Uterus (tissue), 4 donors: Measurements from ENCODE around the gene TRIM7. TPM values are rescaled to one million over a fixed set of nuclear protein-coding genes. Genes with fewer than 3 reads are reported as not detected.

ENCODE experiments used
- DNase-seq, 2 donors: peaks; one replicate each; pipeline ENCODE4 v3.0.0-alpha.2; 2019 to 2020
- H3K27ac ChIP-seq, 2 donors: fragments of 200-600 bp; sonication (generic); 1 replicate in 1 of 2; 2 replicates in 1 of 2; pipeline ENCODE4 v1.5.1; 2016 to 2018
- H3K27me3 ChIP-seq, 2 donors: fragments of 200-600 bp; sonication (generic); one replicate each; pipeline ENCODE4 v1.5.1; 2018 to 2019; ENCODE audit warnings: control low read depth in 1 of 2
- H3K36me3 ChIP-seq, 2 donors: fragments of 200-600 bp; sonication (generic); one replicate each; pipeline ENCODE4 v1.5.1; 2019; ENCODE audit warnings: control low read depth in 1 of 2
- H3K4me1 ChIP-seq, 2 donors: fragments of 200-600 bp; sonication (generic); one replicate each; pipeline ENCODE4 v1.5.1; 2018 to 2019; ENCODE audit warnings: control low read depth in 1 of 2
- H3K4me3 ChIP-seq, 2 donors: fragments of 200-600 bp; sonication (generic); 1 replicate in 1 of 2; 2 replicates in 1 of 2; pipeline ENCODE4 v1.5.1; 2018 to 2019; ENCODE audit warnings: mild to moderate bottlenecking in 1 of 2
- H3K9me3 ChIP-seq, 2 donors: fragments of 200-600 bp; sonication (generic); one replicate each; pipeline ENCODE4 v1.5.1; 2019; ENCODE audit warnings: control low read depth in 1 of 2
- POLR2A ChIP-seq, 2 donors: fragments of 450-650 bp; IDR thresholded peaks; one replicate each; pipeline ENCODE4 v1.6.1; 2016; ENCODE audit warnings: antibody characterized with exemption in 2 of 2, mild to moderate bottlenecking in 1 of 2, moderate library complexity in 1 of 2
- intact Hi-C: fragments of 100-400 bp; cut with DNase I; formaldehyde crosslinking; loops from one replicate; pipeline ENCODE4 v1.15.1; 2023; ENCODE audit warnings: low total_unique reads
- microRNA-seq: library from miRNA; unstranded; fragments of <30 nt; microRNA quantifications from one replicate; pipeline ENCODE4, GENCODE V29; 2016; ENCODE audit warnings: borderline microRNAs expressed, borderline replicate concordance
- small RNA-seq: library from RNA; depleted of rRNA; stranded (forward); fragments of <200 nt; gene quantifications from one replicate; pipeline ENCODE3, GENCODE V24; 2016
- total RNA-seq, 4 donors: library from RNA; depleted of rRNA in 3 of 4; stranded (reverse); fragments of >200 nt in 3 of 4; gene quantifications; one replicate each; pipeline versions ENCODE4 v1.1.0 to v1.2.4, GENCODE V29; 2014 to 2023
- TF ChIP-seq, protein P1 (sequence below), 4 experiments: fragments of 200-600 bp in 2 of 4; fragments of 450-650 bp in 2 of 4; sonication (generic) in 2 of 4; IDR thresholded peaks; one replicate each; pipeline ENCODE4 v1.5.1; 2016 to 2019; ENCODE audit warnings: antibody characterized with exemption in 4 of 4, mild to moderate bottlenecking in 2 of 4, moderate library complexity in 1 of 4
- donor health status: DM: yes; HTN: yes; CAD: no.

TRIM7 gene
- total RNA-seq, 4 donors from 2014 or later = 1.2 to 7.7 (median 1.6) TPM

- peaks cover 0 to 2% of the 10 kb centered on the region in 2 donors for H3K27me3 ChIP-seq
- no peaks in the 10 kb centered on the region for H3K4me1 ChIP-seq
- no peaks in the 10 kb centered on the region for H3K9me3 ChIP-seq
- no peak overlapping the region for H3K27ac ChIP-seq
- TF ChIP-seq, protein P1, sequence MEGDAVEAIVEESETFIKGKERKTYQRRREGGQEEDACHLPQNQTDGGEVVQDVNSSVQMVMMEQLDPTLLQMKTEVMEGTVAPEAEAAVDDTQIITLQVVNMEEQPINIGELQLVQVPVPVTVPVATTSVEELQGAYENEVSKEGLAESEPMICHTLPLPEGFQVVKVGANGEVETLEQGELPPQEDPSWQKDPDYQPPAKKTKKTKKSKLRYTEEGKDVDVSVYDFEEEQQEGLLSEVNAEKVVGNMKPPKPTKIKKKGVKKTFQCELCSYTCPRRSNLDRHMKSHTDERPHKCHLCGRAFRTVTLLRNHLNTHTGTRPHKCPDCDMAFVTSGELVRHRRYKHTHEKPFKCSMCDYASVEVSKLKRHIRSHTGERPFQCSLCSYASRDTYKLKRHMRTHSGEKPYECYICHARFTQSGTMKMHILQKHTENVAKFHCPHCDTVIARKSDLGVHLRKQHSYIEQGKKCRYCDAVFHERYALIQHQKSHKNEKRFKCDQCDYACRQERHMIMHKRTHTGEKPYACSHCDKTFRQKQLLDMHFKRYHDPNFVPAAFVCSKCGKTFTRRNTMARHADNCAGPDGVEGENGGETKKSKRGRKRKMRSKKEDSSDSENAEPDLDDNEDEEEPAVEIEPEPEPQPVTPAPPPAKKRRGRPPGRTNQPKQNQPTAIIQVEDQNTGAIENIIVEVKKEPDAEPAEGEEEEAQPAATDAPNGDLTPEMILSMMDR (IDR thresholded peaks at IDR 0.05) = no peak
- TF ChIP-seq POLR2A (IDR thresholded peaks at IDR 0.05) = no peak
- no peak for DNase-seq
- H3K36me3 ChIP-seq = no peaks in the 10 kb centered on the region
- intact Hi-C loops = no loop called here
- H3K4me3 ChIP-seq = no peak overlapping the region
Observed at GRCh38 chr5:181145133-181145532, 59.9 kb downstream of the TRIM7 start.

Small RNA genes lying within 50 kb of the gene (microRNA-seq; reads per million reads assigned to microRNA genes)
- not detected for gene MIR4638

Small RNA genes lying within 50 kb of the gene (small RNA-seq; reads per million reads assigned to genes)
- gene MIR4638 (not detected), gene SNORD95 (not detected), gene SNORD96A (not detected)

Other genes with a start within 250 kb of the TRIM7 start
- not detected for gene BTNL3, start 216.3 kb downstream of the TRIM7 start, total RNA-seq
- gene BTNL9, start 164.9 kb downstream of the TRIM7 start, total RNA-seq = 10 to 100 TPM in 3 of 4 donors, 1 to 10 TPM in 1; 9.0 to 36.9 (median 18.9) TPM
- gene OR2V1, start 74.0 kb downstream of the TRIM7 start, total RNA-seq = not detected
- gene OR2V2, start 57.6 kb downstream of the TRIM7 start, total RNA-seq = not detected
- gene TRIM41, start 18.1 kb upstream of the TRIM7 start, total RNA-seq = 10 to 100 TPM in 2 of 4 donors, 1 to 10 TPM in 2; 4.7 to 18.8 (median 12.2) TPM
- 1,000 to 10,000 TPM; 1,656 to 5,035 (median 2,557) TPM for gene RACK1, start 38.7 kb upstream of the TRIM7 start, total RNA-seq
- 10 to 100 TPM in 2 of 4 donors, 1 to 10 TPM in 2; 1.2 to 22.1 (median 13.9) TPM for gene TRIM52, start 55.9 kb upstream of the TRIM7 start, total RNA-seq
- not detected for gene OR4F3, start 162.1 kb upstream of the TRIM7 start, total RNA-seq